Measurements from ENCODE around the gene KISS1R. TPM values are rescaled to one million over a fixed set of nuclear protein-coding genes. Genes with fewer than 3 reads are reported as not detected.
A peak's percentile ranks its signal among the peaks of the same experiment; 100 is the strongest.

KISS1R gene
- under 1 TPM in 1 of 2 donors, not detected in 1; 0.01 TPM for polyA plus RNA-seq

DNA sequence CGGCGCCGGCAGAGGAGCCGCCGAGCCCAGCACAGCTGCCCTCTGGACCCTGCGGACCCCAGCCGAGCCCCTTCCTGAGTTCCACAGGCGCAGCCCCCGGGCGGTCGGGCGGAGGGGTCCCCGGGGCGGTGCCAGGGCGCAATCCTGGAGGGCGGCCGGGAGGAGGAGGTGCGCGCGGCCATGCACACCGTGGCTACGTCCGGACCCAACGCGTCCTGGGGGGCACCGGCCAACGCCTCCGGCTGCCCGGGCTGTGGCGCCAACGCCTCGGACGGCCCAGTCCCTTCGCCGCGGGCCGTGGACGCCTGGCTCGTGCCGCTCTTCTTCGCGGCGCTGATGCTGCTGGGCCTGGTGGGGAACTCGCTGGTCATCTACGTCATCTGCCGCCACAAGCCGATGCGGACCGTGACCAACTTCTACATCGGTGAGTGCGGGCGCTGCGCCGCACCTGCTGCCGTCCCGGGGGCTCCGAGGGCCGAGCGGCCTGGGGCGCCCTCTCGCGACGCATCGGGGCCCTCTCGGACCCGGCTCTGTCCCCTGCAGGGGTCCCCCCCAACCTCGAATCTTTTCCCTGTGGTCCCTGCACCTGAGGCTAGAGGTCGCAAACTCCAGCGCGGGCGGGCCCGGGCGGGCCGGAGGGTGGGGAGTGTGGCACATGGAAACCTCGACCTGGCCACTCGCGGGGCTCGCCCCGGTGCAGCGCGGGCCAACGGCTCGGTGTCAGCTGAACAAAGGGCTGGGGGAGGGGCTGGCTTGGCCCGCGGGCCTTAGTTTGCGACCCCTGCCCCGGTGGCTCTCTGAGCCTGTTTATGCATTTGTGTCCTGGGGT, at the start of gene KISS1R:
Gene KISS1R, plus strand, starts transcription at position 11 of the 829 bp plus-strand sequence. Its CDS starts 170 bp downstream, at position 181.
- H3K27me3 ChIP-seq (ENCODE audit: control insufficient read depth in 1 of 2, insufficient read depth in 2 of 2, low read length in 2 of 2): peaks cover 0 to 17% of the 10 kb centered on the region in 2 donors
- no peaks in the 10 kb centered on the region for H3K36me3 ChIP-seq (ENCODE audit: control insufficient read depth in 2 of 2, insufficient read depth in 2 of 2, low read length in 1 of 2)
- peak within 1 kb of the TSS in 1 of 2 donors; percentile 21 for H3K4me3 ChIP-seq (ENCODE audit: low read depth in 1 of 2, low read length in 2 of 2)
- no peak within 1 kb of the TSS for H3K27ac ChIP-seq (ENCODE audit: low read depth in 2 of 2, low read length in 1 of 2)
- 1 to 2% methylated on average over 57 to 87 of the region's 87 CpGs for WGBS, 2 donors
- no peaks in the 10 kb centered on the region for H3K9me3 ChIP-seq (ENCODE audit: control insufficient read depth in 2 of 2, insufficient read depth in 1 of 2, low read depth in 1 of 2, low read length in 1 of 2)
- peaks cover 12 to 19% of the 10 kb centered on the region in 2 donors for H3K4me1 ChIP-seq (ENCODE audit: control insufficient read depth in 2 of 2, insufficient read depth in 2 of 2, low read length in 1 of 2)

DNA sequence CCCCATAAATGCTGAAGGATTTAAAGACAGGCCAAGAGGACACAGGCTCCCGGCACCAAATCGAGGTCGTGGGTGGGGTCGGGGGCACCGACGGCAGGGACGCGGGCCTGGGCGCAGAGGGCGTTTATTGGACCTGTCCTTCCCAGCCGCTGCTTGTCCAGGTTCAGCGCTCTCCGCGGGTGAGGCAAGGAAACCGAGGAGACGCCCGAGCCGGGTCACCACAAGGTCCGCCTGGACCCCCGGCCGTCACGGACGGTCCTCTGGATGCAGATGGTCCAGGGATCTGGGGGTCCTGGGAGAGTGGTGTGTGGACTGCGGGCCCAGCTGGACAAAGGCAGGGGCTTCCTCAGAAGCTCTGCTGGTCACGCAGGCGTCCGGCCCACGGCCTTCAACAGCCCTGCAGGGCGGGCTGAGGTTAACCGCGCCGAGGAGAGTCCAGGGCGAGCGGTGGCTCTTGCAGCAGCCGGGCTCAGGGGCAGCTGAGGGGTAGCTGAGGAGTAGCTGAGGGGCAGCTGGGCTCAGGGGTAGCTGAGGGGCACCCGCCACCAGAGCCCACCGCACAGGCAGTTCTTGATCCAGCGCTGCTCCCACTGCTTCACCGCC, 49.2 kb upstream of the KISS1R start:
- H3K27ac ChIP-seq (ENCODE audit: low read depth in 2 of 2, low read length in 1 of 2): no peak overlapping the region
- peaks cover 0 to 29% of the 10 kb centered on the region in 2 donors for H3K36me3 ChIP-seq (ENCODE audit: control insufficient read depth in 2 of 2, insufficient read depth in 2 of 2, low read length in 1 of 2)
- no peaks in the 10 kb centered on the region for H3K27me3 ChIP-seq (ENCODE audit: control insufficient read depth in 1 of 2, insufficient read depth in 2 of 2, low read length in 2 of 2)
- no peak overlapping the region for H3K4me3 ChIP-seq (ENCODE audit: low read depth in 1 of 2, low read length in 2 of 2)
- 93 to 94% methylated on average over 39 of the region's 39 CpGs for WGBS, 2 donors
- H3K4me1 ChIP-seq (ENCODE audit: control insufficient read depth in 2 of 2, insufficient read depth in 2 of 2, low read length in 1 of 2): peaks cover 3 to 21% of the 10 kb centered on the region in 2 donors
- H3K9me3 ChIP-seq (ENCODE audit: control insufficient read depth in 2 of 2, insufficient read depth in 1 of 2, low read depth in 1 of 2, low read length in 1 of 2): no peaks in the 10 kb centered on the region

DNA sequence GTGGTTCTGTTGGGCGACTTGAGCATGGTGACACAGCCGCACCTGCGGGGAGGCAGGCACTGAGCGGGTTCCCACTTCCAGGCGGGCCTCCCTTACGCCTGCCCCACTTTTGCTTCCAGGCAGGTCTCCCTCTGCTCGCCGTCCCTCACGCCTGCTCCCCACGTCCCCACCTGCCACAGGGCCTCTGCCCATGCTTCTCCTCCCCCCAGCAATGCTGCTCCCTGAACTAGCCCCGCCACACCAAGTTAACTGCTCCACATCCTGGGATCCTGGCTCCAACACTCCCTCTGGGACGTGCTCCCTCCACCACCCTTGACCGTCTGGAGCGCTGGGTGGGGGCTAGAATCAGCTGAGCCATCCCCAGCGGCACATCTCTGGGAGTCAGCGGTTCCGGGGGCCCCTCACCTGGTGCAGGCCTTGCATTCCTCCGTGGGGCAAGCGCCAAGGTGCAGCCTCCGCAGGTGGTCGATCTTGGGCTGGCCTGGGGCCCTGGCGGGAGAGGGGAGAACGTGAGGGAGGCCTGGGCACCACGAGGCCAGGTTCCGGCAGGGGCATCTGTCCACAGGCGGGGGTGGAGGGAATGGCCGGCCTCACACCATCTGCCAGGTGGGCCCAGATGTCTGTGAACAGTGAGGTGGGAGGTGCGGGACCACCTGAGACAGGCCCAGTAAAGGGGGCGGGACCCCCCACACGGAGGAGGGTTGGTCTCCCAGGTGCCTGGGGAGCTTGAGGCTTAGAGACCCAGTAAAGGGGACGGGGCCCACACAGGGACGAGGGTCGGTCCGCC, 48.5 kb upstream of the KISS1R start:
- Histone ChIP-seq H3K27ac (ENCODE audit: low read depth in 2 of 2, low read length in 1 of 2) (peak overlapping the region; percentile 77 to 86), H3K4me3 (ENCODE audit: low read depth in 1 of 2, low read length in 2 of 2) (no peak overlapping the region), H3K27me3 (ENCODE audit: control insufficient read depth in 1 of 2, insufficient read depth in 2 of 2, low read length in 2 of 2) (no peaks in the 10 kb centered on the region), H3K36me3 (ENCODE audit: control insufficient read depth in 2 of 2, insufficient read depth in 2 of 2, low read length in 1 of 2) (peaks cover 0 to 33% of the 10 kb centered on the region in 2 donors), H3K4me1 (ENCODE audit: control insufficient read depth in 2 of 2, insufficient read depth in 2 of 2, low read length in 1 of 2) (peaks cover 3 to 21% of the 10 kb centered on the region in 2 donors), H3K9me3 (ENCODE audit: control insufficient read depth in 2 of 2, insufficient read depth in 1 of 2, low read depth in 1 of 2, low read length in 1 of 2) (no peaks in the 10 kb centered on the region)
- WGBS, 2 donors: 86 to 91% methylated on average over 31 to 34 of the region's 34 CpGs

DNA sequence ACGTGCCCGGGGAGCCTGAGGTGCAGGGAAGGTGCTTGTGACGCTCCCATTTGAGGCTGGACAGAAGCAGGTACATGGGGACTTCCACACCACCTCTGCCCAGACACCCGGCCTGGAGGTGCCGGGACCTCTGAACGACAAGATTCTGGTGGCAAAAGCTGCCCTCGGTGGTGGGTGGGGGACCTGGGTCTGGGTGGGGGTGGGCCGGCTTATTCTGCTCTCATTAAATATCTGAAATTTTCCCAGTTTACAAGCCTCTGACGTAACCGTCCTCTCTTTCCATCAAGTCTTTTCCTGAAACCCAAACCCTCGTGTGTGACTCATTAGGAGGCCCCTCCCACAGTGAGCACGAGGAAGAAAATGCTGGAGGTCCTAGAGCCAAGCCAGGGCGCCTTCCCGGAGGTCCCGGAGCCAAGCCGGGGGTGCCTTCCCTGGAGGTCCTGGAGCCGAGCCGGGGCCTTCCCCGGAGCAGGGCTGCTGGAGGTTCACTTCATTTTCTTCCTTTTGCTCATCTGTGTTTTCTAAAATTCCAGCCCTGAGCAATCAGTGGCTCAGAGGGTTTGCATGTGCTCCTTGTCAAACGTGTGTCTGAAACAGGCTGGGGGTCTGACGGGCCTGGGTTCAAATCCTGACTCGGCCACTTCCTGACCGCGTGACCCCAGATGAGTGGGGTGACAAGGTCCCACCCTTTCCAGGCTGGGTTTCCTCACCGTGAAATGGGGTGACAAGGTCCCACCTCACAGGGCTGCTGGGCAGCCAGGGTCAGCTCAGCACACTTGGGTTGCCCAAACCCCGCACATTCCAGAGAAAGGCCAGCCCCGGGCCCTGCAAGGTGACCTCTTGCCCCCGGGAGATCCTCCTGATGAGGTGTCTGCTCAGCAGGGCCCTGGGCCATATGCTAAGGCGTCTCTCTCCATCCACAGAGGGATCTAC, 47.6 kb upstream of the KISS1R start:
- 51 to 62% methylated on average over 29 of the region's 29 CpGs for WGBS, 2 donors
- peaks cover 3 to 21% of the 10 kb centered on the region in 2 donors for H3K4me1 ChIP-seq (ENCODE audit: control insufficient read depth in 2 of 2, insufficient read depth in 2 of 2, low read length in 1 of 2)
- peaks cover 0 to 34% of the 10 kb centered on the region in 2 donors for H3K36me3 ChIP-seq (ENCODE audit: control insufficient read depth in 2 of 2, insufficient read depth in 2 of 2, low read length in 1 of 2)
- no peaks in the 10 kb centered on the region for H3K27me3 ChIP-seq (ENCODE audit: control insufficient read depth in 1 of 2, insufficient read depth in 2 of 2, low read length in 2 of 2)
- H3K27ac ChIP-seq (ENCODE audit: low read depth in 2 of 2, low read length in 1 of 2): peak overlapping the region; percentile 77 to 86
- H3K4me3 ChIP-seq (ENCODE audit: low read depth in 1 of 2, low read length in 2 of 2): no peak overlapping the region
- no peaks in the 10 kb centered on the region for H3K9me3 ChIP-seq (ENCODE audit: control insufficient read depth in 2 of 2, insufficient read depth in 1 of 2, low read depth in 1 of 2, low read length in 1 of 2)

DNA sequence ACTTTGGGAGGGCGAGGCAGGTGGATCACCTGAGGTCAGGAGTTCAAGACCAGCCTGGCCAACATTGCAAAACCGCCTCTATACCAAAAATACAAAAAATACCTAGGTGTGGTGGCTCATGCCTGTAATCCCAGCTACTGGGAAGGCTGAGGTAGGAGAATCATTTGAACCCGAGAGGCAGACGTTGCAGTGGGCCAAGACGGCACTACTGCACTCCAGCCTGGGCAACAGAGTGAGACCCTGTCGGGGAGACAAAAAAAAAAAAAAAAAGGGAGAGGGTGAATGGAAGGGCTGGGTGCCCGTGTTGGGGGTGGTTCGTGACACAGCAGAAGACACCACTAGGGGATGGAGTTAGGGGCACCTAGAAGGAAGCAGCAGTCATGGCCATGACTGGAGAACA, 46.8 kb upstream of the KISS1R start:
- Histone ChIP-seq H3K4me1 (ENCODE audit: control insufficient read depth in 2 of 2, insufficient read depth in 2 of 2, low read length in 1 of 2) (peaks cover 3 to 21% of the 10 kb centered on the region in 2 donors), H3K36me3 (ENCODE audit: control insufficient read depth in 2 of 2, insufficient read depth in 2 of 2, low read length in 1 of 2) (peaks cover 0 to 36% of the 10 kb centered on the region in 2 donors), H3K4me3 (ENCODE audit: low read depth in 1 of 2, low read length in 2 of 2) (no peak overlapping the region), H3K9me3 (ENCODE audit: control insufficient read depth in 2 of 2, insufficient read depth in 1 of 2, low read depth in 1 of 2, low read length in 1 of 2) (no peaks in the 10 kb centered on the region), H3K27ac (ENCODE audit: low read depth in 2 of 2, low read length in 1 of 2) (peak overlapping the region in 1 of 2 donors; percentile 18), H3K27me3 (ENCODE audit: control insufficient read depth in 1 of 2, insufficient read depth in 2 of 2, low read length in 2 of 2) (no peaks in the 10 kb centered on the region)
- 83 to 88% methylated on average over 8 of the region's 8 CpGs for WGBS, 2 donors

DNA sequence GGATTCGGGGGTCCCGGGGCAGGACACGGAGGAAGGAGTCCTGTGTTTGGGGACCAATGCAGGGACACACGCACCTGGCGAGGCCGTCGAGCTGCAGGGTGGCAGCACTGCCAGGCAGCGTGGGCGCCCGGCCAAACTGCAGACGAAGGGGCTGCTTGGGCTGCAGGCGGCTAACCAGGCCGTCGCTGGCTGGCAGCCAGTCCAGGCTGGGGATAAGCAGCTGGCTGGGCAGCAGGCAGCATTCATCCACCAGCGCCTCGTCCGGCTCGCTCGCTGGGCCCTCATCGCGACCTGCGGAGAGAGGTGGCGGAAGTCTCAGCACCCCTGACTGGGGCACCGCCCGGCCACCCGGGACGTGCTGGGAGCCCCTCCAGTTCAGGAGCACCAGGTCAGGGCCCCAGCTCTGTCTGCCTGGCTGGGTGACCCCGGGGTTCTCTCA, 46.2 kb upstream of the KISS1R start:
- peaks cover 0 to 38% of the 10 kb centered on the region in 2 donors for H3K36me3 ChIP-seq (ENCODE audit: control insufficient read depth in 2 of 2, insufficient read depth in 2 of 2, low read length in 1 of 2)
- H3K27ac ChIP-seq (ENCODE audit: low read depth in 2 of 2, low read length in 1 of 2): peak overlapping the region in 1 of 2 donors; percentile 16
- peaks cover 3 to 21% of the 10 kb centered on the region in 2 donors for H3K4me1 ChIP-seq (ENCODE audit: control insufficient read depth in 2 of 2, insufficient read depth in 2 of 2, low read length in 1 of 2)
- no peaks in the 10 kb centered on the region for H3K27me3 ChIP-seq (ENCODE audit: control insufficient read depth in 1 of 2, insufficient read depth in 2 of 2, low read length in 2 of 2)
- no peak overlapping the region for H3K4me3 ChIP-seq (ENCODE audit: low read depth in 1 of 2, low read length in 2 of 2)
- 81 to 83% methylated on average over 28 of the region's 28 CpGs for WGBS, 2 donors
- no peaks in the 10 kb centered on the region for H3K9me3 ChIP-seq (ENCODE audit: control insufficient read depth in 2 of 2, insufficient read depth in 1 of 2, low read depth in 1 of 2, low read length in 1 of 2)

DNA sequence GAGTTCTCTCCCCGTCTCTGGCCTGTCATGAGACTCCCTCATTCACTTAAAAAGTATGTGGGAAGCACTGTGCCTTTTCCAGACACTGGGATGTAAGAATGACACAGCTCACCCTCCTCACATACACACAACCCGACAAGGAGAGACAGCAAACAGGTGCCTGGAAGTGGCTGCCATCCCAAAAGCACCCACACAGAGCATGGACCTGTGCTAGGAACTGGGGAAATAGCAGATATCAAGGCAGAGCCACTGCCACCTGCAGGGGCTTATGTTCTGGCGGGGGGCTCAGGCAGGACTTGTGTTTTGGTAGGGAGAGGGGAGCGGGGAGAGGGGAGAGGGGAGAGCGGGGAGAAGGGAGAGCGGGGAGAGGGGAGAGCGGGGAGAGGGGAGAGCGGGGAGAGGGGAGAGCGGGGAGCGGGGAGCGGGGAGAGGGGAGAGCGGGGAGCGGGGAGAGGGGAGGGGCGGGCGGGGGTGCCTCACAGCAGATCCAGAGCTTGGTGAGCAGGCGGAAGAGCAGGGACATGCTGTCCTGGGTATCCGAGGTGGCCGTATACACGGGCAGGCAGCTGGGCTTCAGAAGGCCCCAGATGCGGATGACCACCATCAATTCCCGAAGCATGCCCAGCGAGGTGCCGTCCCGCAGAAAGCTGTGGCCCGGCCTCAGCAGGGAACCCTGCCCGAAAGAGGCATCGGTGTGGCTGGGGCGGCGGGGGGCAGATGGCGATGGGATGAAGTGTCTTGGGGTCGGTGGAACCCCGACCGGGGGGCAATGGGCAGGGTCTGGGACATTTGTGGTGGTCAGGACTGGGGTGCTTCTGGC, 45.5 kb upstream of the KISS1R start:
- H3K36me3 ChIP-seq (ENCODE audit: control insufficient read depth in 2 of 2, insufficient read depth in 2 of 2, low read length in 1 of 2): peaks cover 0 to 41% of the 10 kb centered on the region in 2 donors
- peaks cover 3 to 21% of the 10 kb centered on the region in 2 donors for H3K4me1 ChIP-seq (ENCODE audit: control insufficient read depth in 2 of 2, insufficient read depth in 2 of 2, low read length in 1 of 2)

DNA sequence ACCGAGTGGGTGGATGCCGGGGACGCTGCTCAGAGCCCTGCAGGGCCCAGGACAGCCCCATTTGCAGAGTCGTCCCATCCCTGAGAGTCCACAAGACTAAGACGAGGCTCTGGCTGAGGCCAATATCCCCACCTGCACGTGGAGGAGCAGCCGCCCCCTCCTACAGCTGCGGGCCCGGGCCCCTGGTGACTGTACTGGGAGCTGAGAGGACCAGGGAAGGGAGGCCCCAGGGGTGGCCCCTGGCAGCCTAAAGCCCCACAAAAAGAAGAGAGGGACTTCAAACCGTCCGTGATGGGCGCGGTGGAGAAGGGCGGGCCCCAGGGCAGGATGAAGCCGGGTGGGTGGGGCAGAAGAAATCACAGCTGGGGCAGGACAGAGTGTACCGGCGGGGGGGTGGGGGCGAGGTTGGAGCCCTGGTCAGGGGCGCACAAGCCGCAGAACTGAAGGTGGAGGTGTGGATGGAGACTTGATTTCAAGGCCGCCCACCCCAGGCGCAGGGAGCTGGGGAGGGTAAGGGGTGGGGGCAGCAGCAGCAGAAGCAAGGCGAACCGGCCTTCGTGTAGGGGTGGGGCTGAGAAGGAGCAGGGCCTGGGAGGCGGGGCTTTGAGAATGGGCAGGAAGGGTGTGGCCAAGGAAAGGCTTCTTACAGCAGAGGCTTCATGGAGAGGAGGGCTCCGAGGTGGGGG, 44.7 kb upstream of the KISS1R start:
- 49 to 63% methylated on average over 26 to 27 of the region's 27 CpGs for WGBS, 2 donors
- no peak overlapping the region for H3K4me3 ChIP-seq (ENCODE audit: low read depth in 1 of 2, low read length in 2 of 2)
- H3K9me3 ChIP-seq (ENCODE audit: control insufficient read depth in 2 of 2, insufficient read depth in 1 of 2, low read depth in 1 of 2, low read length in 1 of 2): no peaks in the 10 kb centered on the region
- peak overlapping the region; percentile 38 to 65 for H3K27ac ChIP-seq (ENCODE audit: low read depth in 2 of 2, low read length in 1 of 2)
- no peaks in the 10 kb centered on the region for H3K27me3 ChIP-seq (ENCODE audit: control insufficient read depth in 1 of 2, insufficient read depth in 2 of 2, low read length in 2 of 2)
- H3K4me1 ChIP-seq (ENCODE audit: control insufficient read depth in 2 of 2, insufficient read depth in 2 of 2, low read length in 1 of 2): peaks cover 3 to 21% of the 10 kb centered on the region in 2 donors
- peaks cover 0 to 48% of the 10 kb centered on the region in 2 donors for H3K36me3 ChIP-seq (ENCODE audit: control insufficient read depth in 2 of 2, insufficient read depth in 2 of 2, low read length in 1 of 2)

More for the DNA sequence above, 45.5 kb upstream of the KISS1R start:
- no peak overlapping the region for H3K4me3 ChIP-seq (ENCODE audit: low read depth in 1 of 2, low read length in 2 of 2)
- no peaks in the 10 kb centered on the region for H3K27me3 ChIP-seq (ENCODE audit: control insufficient read depth in 1 of 2, insufficient read depth in 2 of 2, low read length in 2 of 2)
- peak overlapping the region; percentile 38 to 65 for H3K27ac ChIP-seq (ENCODE audit: low read depth in 2 of 2, low read length in 1 of 2)
- H3K9me3 ChIP-seq (ENCODE audit: control insufficient read depth in 2 of 2, insufficient read depth in 1 of 2, low read depth in 1 of 2, low read length in 1 of 2): no peaks in the 10 kb centered on the region
- WGBS, 2 donors: 69 to 83% methylated on average over 21 to 23 of the region's 33 CpGs

Measured in esophagus (tissue), 2 donors.